NCI-H69 (cell line): ENCODE results near the gene SYCP2L.

ENCODE experiments used
- DNase-seq: peaks from one replicate; lab custom pipeline; 2025; lab: John Stamatoyannopoulos, UW

Gene SYCP2L

DNA sequence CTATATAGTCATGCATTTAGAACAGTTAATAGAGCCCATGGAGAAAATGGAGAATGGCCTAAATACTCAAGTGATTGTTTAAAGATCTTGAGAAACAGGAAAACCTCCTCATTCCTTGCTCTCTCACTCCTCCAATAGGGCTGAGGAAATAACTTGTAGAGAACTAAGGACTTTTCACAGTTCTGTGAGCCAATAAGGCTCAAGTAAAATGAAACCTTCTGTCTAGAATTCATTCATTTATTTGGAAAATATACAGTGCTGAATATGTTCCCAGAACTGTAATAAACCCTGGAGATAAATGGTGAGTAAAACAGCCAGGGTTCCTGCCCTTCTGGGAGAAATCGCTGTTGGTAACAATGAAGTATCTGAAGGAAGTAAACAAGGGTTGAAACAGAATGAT lies 122.0 kb downstream of the SYCP2L start:
- DNase-seq, result no peak

GRCh38 chr6:11009353-11009752 lies 122.5 kb downstream of the SYCP2L start:
- no peak for DNase-seq

DNA sequence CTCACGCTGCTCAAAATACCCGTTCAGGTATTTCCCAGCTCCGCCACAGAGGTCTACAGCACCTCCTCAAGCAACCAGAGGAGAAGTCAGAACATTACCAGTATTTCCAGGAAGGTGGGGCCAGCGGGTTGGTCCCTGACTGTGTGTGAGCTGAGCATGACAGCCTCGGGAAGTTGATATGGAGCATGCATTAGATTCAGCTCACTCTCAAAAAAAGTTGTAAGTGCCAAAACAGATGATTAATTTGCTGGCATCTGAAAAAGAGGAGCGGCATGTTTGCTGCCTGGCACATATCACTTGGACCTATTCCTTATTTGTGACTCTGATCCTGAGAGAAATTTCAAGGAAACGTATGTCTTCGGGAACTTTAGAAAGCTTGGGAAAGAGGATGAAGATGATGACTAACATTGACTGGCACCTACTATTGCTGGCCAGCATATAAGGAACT lies 125.0 kb downstream of the SYCP2L start:
- DNase-seq, result no peak

DNA sequence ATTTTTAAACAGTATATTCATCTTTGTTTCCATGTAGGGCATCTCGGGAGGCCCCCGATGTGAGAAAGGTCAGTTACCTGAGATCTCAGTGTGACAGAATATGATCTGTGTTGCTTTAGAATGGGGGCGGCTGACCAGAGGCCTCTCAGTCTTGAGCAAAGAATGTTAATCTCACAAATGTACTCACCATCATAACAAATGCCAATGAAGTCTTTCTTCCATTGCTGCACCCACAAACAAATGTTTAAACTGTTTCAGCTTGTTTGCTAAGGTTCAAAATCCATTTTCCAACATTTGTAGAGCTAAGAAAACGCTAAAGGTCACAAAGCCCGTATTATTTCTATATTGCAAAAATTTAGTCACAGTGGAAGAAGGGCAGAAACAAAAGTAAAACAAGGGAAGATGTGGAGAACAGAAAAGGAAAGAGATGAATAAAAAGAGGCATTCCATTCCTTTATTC lies 125.5 kb downstream of the SYCP2L start:
- no peak for DNase-seq

GRCh38 chr6:11012976-11013720 lies 126.3 kb downstream of the SYCP2L start:
- DNase-seq, result no peak

DNA sequence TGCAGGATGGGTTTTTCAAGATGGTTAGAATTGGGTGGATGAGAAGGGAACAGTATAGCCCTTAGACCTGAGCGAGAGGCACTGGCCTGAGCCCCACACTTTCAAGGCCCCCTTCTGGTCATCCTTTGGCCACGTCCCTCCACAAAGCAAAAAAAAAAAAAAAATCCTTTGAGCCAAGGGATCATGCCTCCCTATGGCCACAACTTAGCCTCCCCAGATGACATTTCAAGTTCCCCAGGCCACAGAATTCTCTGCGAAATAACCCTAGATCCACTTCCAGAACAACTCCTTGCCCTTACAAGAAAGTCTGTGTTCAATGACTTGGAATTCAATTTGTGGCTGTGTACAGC lies 126.8 kb downstream of the SYCP2L start:
- no peak for DNase-seq

GRCh38 chr6:11015102-11015501 lies 128.2 kb downstream of the SYCP2L start:
- DNase-seq, result no peak

DNA sequence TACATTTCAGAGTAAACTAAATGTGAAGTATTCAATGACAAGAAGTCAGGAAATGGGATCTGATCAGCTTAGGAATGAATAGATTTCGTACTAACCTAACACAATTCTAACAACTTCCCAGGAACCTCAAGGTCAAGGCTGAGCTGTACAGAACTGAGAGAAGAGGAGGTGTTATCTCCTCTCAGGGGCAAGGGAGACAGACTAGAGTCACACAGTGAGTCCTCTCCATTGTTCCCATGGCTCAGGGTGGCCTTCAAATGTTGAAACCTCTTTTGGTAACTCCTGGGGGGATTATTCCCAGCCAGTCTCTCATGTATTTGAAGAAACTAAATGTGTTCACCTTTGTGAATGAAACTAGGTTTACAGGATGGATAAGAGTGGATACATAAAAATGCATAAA lies 129.6 kb downstream of the SYCP2L start:
- DNase-seq, result no peak

DNA sequence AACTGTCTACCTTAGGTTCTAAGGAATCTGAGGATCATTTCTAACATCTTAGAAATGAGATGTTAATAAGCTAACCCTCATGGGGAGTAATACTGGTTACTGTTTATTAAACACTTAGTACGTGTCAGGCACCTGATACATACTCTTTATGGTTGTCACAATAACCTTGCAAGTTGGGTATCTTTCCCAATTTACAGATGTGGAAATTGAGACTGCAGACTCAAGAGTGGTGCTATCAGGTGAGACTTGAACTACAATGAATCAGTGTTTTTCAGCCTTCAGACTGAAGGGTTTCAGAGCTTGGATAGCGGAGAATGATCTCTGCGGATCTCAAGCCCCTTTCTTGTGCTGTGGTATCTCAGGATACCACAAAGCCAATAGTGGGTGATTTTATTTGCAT lies 130.2 kb downstream of the SYCP2L start:
- DNase-seq, result no peak

DNA sequence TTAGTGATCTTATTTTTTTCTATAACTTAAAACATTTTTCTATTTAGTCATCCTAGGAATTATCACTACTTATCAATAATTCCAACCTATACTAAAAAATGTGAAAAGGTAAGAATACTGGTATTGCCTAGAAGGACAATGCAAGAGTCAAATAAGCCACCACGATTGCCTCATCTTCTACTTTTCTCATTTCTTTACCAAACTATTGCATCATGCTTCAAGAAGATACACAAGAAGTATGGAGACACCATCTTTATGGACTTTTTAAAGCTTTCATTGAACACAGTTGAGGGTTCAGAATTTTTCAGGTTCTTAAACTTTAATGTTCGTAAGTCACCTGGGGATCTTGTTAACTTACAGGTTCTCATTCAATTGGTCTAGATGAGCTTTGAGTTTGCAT lies 131.4 kb downstream of the SYCP2L start:
- no peak for DNase-seq

- peak; percentile 72 for DNase-seq
Observed at GRCh38 chr6:11021003-11021402, 134.2 kb downstream of the SYCP2L start.

DNA sequence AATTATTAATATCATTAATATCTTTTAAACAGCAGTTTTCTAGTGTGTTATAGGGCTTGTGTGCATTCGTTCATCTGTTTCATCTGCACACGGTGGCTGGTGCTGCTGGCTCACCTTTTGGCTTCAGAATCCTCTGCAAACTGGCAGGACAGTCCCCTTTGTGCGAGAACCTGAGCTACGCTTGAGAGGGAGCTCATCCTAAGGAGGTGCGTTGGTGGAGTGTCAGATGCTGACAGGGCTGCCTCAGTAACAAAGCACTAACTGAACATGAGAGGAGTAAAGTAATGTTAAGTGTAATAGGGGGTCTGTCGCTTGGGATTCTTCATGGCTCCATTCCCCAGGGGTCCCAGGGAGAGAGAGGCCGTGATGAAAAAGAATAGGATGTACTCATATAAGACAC lies 134.9 kb downstream of the SYCP2L start:
- no peak for DNase-seq

DNA sequence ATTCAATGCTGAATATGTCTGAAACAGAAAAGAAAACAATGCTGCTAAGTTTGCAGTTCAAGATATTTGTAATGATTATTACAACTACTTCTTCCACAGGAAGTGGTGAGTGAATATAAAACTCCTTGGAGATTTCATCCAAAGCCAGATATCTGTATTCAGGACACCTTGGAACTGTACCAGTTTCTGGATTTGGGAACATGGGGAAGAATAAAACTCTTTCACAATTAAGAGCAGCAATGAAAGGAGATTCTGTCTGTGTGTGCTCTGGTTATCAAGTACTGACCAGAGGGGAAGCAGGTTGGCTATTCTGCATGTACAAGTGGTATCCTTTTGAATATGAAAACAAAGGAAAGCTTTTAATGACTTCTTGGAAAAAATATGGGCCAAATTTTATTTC lies 136.2 kb downstream of the SYCP2L start:
- no peak for DNase-seq
